Testis (tissue), 3 donors: ENCODE data around the gene PNMA6F. TPM values are rescaled to one million over a fixed set of nuclear protein-coding genes. Genes with fewer than 3 reads are reported as not detected.

Experiments used
- DNase-seq: peaks from one replicate; pipeline ENCODE4 v3.0.0-alpha.2; 2019
- H3K27ac ChIP-seq, 2 donors: fragments of 200-600 bp; sonication (generic); one replicate each; pipeline ENCODE4 v1.5.1; 2019
- H3K27me3 ChIP-seq: fragments of 200-600 bp; sonication (generic); one replicate; pipeline ENCODE4 v1.5.1; 2019
- H3K36me3 ChIP-seq: fragments of 200-600 bp; sonication (generic); one replicate; pipeline ENCODE4 v1.5.1; 2017; ENCODE audit warnings: low read depth; ENCODE audit errors: missing control alignments
- H3K4me1 ChIP-seq: fragments of 200-600 bp; sonication (generic); one replicate; pipeline ENCODE4 v1.5.1; 2019
- H3K4me3 ChIP-seq, 2 donors: fragments of 200-600 bp; sonication (generic); one replicate each; pipeline ENCODE4 v1.5.1; 2017 to 2019
- H3K9me3 ChIP-seq: fragments of 200-600 bp; sonication (generic); one replicate; pipeline ENCODE4 v1.5.1; 2017
- POLR2A ChIP-seq: fragments of 450-650 bp; IDR thresholded peaks from one replicate; pipeline ENCODE4 v1.6.1; 2017; ENCODE audit warnings: antibody characterized with exemption, mild to moderate bottlenecking, moderate library complexity
- WGBS, 2 donors: methylation state at CpG; one replicate each; pipeline ENCODE4 v1.1.5; 2018; 5-methylcytosine and 5-hydroxymethylcytosine counted together
- intact Hi-C: fragments of 100-400 bp; cut with DNase I; formaldehyde crosslinking; loops from one replicate; pipeline ENCODE4 v1.15.1; 2023; ENCODE audit warnings: low total_unique reads
- polyA plus RNA-seq: library from polyadenylated mRNA; stranded (reverse); fragments of 350-450 nt; fragmentation: Illumina TruSeq; extraction: RNeasy Lipid Tissue Mini Kit (QIAGEN cat#74804); gene quantifications from one replicate; pipeline ENCODE4 v1.2.3, GENCODE V29; 2014; ENCODE audit warnings: low read depth, low replicate concordance; ENCODE audit not compliant: insufficient read depth
- total RNA-seq, 2 donors: library from RNA; depleted of rRNA; stranded (reverse); fragments of >200 nt; gene quantifications; one replicate each; pipeline ENCODE4 v1.2.3, GENCODE V29; 2016
- TF ChIP-seq, protein P1 (sequence below), 3 experiments: fragments of 450-650 bp in 2 of 3; fragments of 200-600 bp in 1 of 3; sonication (generic) in 1 of 3; IDR thresholded peaks; one replicate each; pipeline ENCODE4 v1.5.1; 2016 to 2019; ENCODE audit warnings: antibody characterized with exemption in 3 of 3, mild to moderate bottlenecking in 2 of 3, moderate library complexity in 1 of 3

PNMA6F gene
- total and polyA plus RNA-seq, 3 donors from 2014 or later = 0.79 to 1.2 (median 0.84) TPM

DNA sequence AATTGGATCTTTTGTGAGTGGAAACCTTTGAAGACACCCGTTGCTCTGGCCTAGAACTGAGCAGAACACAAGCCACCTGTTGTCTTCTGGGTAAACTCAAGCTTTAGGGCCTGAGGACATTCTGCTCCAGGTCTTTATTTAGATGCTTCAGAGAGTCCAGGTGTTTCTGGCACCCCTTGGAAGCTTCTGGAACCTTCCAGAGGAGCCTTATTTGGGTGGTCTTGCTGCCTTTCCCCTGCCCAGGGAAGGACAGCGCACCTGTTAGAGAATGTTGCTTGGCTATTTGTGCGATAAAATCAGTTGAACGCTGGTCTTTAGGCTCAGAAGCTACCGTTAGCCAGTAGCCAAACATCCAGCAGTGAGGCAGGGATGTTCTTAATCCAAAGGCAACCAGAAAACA is 15.4 kb upstream of the PNMA6F start:
- 73 to 88% methylated on average over 4 to 5 of the region's 5 CpGs for WGBS, 2 donors
- DNase-seq = no peak
- Histone ChIP-seq H3K4me1 (no peaks in the 10 kb centered on the region), H3K4me3 (no peak overlapping the region), H3K9me3 (no peaks in the 10 kb centered on the region), H3K27me3 (no peaks in the 10 kb centered on the region), H3K27ac (no peak overlapping the region), H3K36me3 (no peaks in the 10 kb centered on the region)
- TF ChIP-seq, protein P1, sequence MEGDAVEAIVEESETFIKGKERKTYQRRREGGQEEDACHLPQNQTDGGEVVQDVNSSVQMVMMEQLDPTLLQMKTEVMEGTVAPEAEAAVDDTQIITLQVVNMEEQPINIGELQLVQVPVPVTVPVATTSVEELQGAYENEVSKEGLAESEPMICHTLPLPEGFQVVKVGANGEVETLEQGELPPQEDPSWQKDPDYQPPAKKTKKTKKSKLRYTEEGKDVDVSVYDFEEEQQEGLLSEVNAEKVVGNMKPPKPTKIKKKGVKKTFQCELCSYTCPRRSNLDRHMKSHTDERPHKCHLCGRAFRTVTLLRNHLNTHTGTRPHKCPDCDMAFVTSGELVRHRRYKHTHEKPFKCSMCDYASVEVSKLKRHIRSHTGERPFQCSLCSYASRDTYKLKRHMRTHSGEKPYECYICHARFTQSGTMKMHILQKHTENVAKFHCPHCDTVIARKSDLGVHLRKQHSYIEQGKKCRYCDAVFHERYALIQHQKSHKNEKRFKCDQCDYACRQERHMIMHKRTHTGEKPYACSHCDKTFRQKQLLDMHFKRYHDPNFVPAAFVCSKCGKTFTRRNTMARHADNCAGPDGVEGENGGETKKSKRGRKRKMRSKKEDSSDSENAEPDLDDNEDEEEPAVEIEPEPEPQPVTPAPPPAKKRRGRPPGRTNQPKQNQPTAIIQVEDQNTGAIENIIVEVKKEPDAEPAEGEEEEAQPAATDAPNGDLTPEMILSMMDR (IDR thresholded peaks at IDR 0.05) = no peak
- TF ChIP-seq POLR2A = no peak
- intact Hi-C loops = no loop called here

DNA sequence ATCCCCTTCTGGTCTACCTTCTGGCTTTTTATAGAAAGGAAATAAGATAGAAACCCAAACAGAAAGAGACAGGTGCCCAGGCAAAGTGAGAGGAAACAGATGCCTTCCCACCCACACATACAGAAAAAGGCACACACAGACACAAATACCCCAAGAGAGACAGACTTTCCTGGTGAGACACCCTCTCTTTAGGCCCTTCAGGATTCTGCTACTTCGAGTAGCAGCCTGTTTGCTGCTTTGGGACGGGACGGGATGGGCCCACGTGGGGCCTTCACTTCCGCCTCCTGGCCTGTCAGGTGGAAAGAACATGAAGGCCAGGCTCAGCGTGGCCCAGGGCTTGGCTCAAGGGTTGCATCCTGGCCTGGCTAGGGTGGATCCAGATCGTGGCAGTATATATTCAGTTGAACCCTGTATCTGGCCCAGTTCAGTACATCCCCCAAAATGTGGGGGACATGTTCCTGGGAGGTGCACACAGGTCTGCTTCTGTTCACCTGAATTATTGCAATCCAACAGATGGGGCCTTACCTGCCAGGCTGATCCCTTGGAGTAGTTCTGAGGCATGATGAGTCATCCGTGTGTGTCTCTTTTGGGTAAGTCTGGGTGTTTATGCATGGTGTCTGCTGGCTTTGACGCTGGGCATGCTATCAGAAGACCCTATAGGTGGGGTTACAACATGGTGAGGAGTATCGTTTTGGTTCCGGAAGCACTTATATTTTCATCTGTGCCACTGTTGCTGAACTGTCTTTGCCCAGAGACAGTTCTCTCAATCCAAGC is 14.7 kb upstream of the PNMA6F start:
- no peak for TF ChIP-seq POLR2A
- TF ChIP-seq, protein P1 (IDR thresholded peaks at IDR 0.05) = no peak

DNA sequence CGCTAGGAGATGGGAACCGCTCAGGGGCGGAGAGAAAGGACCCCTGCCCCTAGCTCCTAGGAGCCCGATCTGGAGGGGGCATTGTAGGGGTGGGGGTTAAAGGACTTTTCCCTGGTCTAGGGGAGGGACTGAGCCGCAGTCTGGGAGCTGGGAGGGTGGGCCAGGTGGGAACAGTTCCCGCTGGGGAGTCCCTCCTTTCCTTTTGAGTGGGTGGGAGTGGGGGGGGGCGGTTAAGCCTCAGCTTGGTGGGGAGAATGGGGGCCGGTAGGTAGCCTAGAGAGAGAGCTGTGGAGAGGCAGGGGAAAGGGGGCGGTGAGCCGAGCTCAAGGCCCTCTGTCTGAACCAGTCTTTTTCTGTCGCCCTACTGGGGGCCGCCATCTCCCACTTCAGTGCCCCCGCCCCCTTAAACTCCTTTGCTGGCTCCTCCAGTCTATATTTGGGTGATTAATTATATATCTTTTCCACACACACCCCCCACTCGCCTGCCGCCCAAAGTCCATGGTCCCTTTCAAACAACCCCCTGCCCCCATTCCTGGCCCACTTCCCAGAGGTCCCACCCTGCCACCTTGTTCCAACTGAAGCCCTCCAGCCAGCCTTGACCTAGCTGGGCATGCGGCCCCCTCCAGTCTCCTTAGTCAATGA is 13.2 kb upstream of the PNMA6F start:
- Histone ChIP-seq H3K36me3 (no peaks in the 10 kb centered on the region), H3K4me1 (no peaks in the 10 kb centered on the region), H3K9me3 (no peaks in the 10 kb centered on the region), H3K27ac (peak overlapping the region; percentile 53 to 68), H3K27me3 (no peaks in the 10 kb centered on the region), H3K4me3 (peak overlapping the region; percentile 69 to 72)
- no peak for TF ChIP-seq POLR2A
- TF ChIP-seq, protein P1 (IDR thresholded peaks at IDR 0.05) = no peak
- intact Hi-C loops = no loop called here
- DNase-seq = no peak
- 6 to 13% methylated on average over 8 to 15 of the region's 16 CpGs for WGBS, 2 donors

More for the DNA sequence above, 14.7 kb upstream of the PNMA6F start:
- no peaks in the 10 kb centered on the region for H3K4me1 ChIP-seq
- no peaks in the 10 kb centered on the region for H3K27me3 ChIP-seq
- intact Hi-C loops = no loop called here
- no peak overlapping the region for H3K4me3 ChIP-seq
- no peak for DNase-seq
- 55 to 81% methylated on average over 4 to 11 of the region's 11 CpGs for WGBS, 2 donors
- H3K27ac ChIP-seq = no peak overlapping the region
- H3K36me3 ChIP-seq = no peaks in the 10 kb centered on the region
- H3K9me3 ChIP-seq = no peaks in the 10 kb centered on the region

DNA sequence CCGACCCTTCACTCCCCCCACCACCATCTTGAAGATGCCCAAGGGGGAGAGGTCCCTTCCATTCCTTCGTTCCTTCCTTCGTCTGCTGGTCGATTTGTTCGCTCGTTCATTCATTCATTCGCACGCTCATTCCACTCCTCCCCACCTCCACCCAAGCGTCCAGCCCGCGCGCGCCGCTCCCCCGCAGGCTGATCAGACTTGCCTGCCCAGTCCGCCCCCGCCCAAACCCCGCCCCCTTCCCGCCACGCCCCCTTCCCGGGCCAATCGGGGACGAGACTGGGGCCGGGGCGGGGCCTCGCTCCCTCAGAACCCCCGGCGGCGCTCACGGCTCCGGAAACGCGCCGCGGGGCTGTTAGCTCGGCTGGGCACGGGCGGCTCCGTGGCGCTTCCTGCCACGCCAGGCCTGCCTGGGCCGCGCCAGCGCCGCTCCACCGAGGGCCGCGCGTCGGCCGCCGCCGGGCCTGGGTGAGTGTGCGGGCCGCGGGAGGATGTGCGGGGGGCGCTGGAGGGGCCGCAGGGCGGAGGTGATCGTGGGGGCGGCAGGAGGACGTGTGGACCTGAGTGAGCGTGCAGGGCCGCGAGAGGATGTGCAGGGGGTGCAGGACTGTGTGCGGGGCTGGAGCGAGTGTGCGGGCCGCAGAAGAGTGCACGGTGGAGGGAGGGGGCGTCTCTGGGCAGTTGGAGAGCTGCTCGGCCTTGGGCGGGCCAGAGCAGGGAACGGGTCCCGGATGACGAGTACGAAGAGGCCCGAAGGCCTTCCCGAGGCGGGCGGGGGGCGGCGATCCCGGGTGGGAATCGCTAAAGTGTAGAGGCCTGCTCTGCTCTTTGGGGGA is 12.5 kb upstream of the PNMA6F start, which contains the start of gene ZNF275:
Gene ZNF275, plus strand, starts transcription at position 333 of the 833 bp plus-strand sequence. CDS start 2,527 bp downstream, outside the sequence.
- Histone ChIP-seq H3K4me1 (no peaks in the 10 kb centered on the region), H3K36me3 (no peaks in the 10 kb centered on the region), H3K27me3 (no peaks in the 10 kb centered on the region), H3K27ac (peak within 1 kb of the TSS; percentile 53 to 68), H3K4me3 (peak within 1 kb of the TSS; percentile 69 to 72), H3K9me3 (no peaks in the 10 kb centered on the region)
- DNase-seq = peak; percentile 82
- WGBS, 2 donors = 0% methylated on average over 13 to 74 of the region's 86 CpGs
- intact Hi-C loops = no loop called here
- no peak for TF ChIP-seq POLR2A
- TF ChIP-seq, protein P1 (IDR thresholded peaks at IDR 0.05) = no peak
